ENCODE measurements around the gene DDX4. TPM values are rescaled to one million over a fixed set of nuclear protein-coding genes. Genes with fewer than 3 reads are reported as not detected.
"Not testable (repeated sequence)": the region's sequence is repeated elsewhere in the genome, so short reads cannot be mapped to it uniquely, and the experiment has no call there.

DDX4 gene
- total RNA-seq, 1 donor from 2014 or later: under 0.01 TPM

DNA sequence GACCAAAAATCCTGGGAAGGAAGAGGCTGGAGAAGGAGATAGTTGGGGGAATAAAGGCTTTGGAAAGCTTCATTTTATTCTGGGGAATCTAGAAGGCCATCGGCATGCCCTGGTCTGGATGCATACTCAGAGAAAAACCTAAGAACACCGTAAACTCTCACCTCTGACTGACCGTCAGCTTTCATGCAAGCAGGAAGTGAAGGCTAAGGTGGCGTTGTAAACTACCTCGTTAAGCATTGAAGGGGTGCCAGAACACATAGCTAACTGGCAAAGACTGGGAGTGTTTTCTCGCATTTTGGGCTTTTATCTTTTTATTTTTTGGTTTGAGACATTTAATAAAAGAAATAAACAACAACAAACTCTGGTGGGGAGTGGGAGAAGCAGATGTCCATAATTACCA lies 23.1 kb upstream of the DDX4 start:
- no peaks in the 10 kb centered on the region for H3K27me3 ChIP-seq (ENCODE audit: control insufficient read depth, insufficient read depth, low read length)
- FAIRE-seq: no peak
- H3K36me3 ChIP-seq (ENCODE audit: control insufficient read depth, insufficient read depth, low read length): no peaks in the 10 kb centered on the region
- H3K4me3 ChIP-seq (ENCODE audit: low read depth, low read length): no peak overlapping the region
- TF ChIP-seq, protein P1, sequence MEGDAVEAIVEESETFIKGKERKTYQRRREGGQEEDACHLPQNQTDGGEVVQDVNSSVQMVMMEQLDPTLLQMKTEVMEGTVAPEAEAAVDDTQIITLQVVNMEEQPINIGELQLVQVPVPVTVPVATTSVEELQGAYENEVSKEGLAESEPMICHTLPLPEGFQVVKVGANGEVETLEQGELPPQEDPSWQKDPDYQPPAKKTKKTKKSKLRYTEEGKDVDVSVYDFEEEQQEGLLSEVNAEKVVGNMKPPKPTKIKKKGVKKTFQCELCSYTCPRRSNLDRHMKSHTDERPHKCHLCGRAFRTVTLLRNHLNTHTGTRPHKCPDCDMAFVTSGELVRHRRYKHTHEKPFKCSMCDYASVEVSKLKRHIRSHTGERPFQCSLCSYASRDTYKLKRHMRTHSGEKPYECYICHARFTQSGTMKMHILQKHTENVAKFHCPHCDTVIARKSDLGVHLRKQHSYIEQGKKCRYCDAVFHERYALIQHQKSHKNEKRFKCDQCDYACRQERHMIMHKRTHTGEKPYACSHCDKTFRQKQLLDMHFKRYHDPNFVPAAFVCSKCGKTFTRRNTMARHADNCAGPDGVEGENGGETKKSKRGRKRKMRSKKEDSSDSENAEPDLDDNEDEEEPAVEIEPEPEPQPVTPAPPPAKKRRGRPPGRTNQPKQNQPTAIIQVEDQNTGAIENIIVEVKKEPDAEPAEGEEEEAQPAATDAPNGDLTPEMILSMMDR (IDR thresholded peaks at IDR 0.05; ENCODE audit: insufficient read depth, low read length, severe bottlenecking): no peak
- DNase-seq (ENCODE audit: low read depth): no peak

DNA sequence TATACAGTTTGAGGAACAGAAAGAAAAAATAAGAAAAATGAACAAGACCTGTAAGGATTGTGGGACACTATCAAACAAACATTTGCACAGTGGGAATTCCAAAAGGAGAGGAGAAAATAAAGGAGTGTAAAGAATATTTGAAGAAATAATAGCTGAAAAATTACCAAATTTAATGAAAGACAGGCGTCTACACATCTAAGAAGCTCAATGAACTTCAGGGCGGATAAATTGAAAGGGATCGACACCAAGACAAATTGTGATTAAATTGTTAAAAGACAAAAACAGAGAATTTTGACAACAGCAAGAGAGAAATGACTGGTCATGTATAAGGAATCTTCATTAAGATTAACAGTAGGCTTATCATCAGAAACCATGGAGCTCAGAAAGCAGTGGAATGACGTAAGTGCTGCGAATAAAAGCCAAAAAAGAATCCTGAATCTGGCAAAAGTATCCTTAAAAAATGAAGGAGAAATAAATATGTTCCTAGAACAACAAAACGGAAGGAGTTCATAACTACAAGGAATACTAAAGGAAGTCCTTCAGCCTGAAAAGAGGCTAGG lies 22.3 kb upstream of the DDX4 start:
- Histone ChIP-seq H3K4me3 (ENCODE audit: low read depth, low read length) (no peak overlapping the region), H3K36me3 (ENCODE audit: control insufficient read depth, insufficient read depth, low read length) (no peaks in the 10 kb centered on the region)
- no peak for FAIRE-seq

DNA sequence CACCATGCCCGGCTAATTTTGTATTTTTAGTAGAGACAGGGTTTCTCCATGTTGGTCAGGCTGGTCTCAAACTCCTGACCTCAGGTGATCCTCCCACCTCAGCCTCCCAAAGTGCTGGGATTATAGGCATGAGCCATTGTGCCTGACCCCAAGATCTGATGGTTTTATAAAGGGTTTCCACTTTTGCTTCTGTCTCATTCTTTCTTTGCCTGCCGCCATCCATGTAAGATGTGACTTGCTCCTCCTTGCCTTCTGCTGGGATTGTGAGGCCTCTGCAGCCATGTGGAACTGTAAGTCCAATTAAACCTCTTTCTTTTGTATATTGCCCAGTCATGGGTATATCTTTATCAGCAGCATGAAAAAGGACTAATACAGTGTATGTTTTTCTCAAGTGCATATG lies 18.8 kb upstream of the DDX4 start:
- not testable (repeated sequence) for H3K4me3 ChIP-seq (ENCODE audit: low read depth, low read length); DNase-seq (ENCODE audit: low read depth); H3K27me3 ChIP-seq (ENCODE audit: control insufficient read depth, insufficient read depth, low read length); FAIRE-seq; H3K36me3 ChIP-seq (ENCODE audit: control insufficient read depth, insufficient read depth, low read length)

More for the DNA sequence above, 22.3 kb upstream of the DDX4 start:
- H3K27me3 ChIP-seq (ENCODE audit: control insufficient read depth, insufficient read depth, low read length): no peaks in the 10 kb centered on the region
- no peak for DNase-seq (ENCODE audit: low read depth)
- TF ChIP-seq, protein P1 (IDR thresholded peaks at IDR 0.05; ENCODE audit: insufficient read depth, low read length, severe bottlenecking): no peak

GRCh38 chr5:55720188-55720703 lies 17.6 kb upstream of the DDX4 start:
- Histone ChIP-seq H3K27me3 (ENCODE audit: control insufficient read depth, insufficient read depth, low read length) (no peaks in the 10 kb centered on the region), H3K36me3 (ENCODE audit: control insufficient read depth, insufficient read depth, low read length) (no peaks in the 10 kb centered on the region), H3K4me3 (ENCODE audit: low read depth, low read length) (no peak overlapping the region)
- TF ChIP-seq, protein P1 (IDR thresholded peaks at IDR 0.05; ENCODE audit: insufficient read depth, low read length, severe bottlenecking): no peak
- DNase-seq (ENCODE audit: low read depth): no peak
- FAIRE-seq: no peak

DNA sequence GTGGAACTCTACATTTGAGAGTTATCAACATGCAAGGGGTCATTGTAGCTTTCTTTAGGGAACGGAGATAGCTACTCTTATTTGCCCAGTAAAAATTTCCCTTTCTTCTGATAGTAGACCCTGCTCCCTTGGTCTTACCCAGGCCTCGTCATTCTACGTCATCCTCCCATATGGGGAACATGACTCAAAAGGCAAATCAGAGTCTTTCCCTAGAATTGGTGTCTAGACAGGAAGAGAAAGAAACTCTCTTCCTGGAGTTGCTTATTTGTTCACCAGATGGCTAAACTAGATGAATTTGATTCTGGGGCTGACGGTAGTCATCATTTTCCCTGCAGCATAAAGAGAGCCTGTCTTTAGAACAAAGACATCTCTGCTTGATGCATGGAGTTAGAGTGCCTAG lies 13.6 kb upstream of the DDX4 start:
- DNase-seq (ENCODE audit: low read depth) (peak; percentile 14), FAIRE-seq (no peak)
- Histone ChIP-seq H3K36me3 (ENCODE audit: control insufficient read depth, insufficient read depth, low read length) (no peaks in the 10 kb centered on the region), H3K27me3 (ENCODE audit: control insufficient read depth, insufficient read depth, low read length) (no peaks in the 10 kb centered on the region), H3K4me3 (ENCODE audit: low read depth, low read length) (no peak overlapping the region)
- TF ChIP-seq, protein P1 (IDR thresholded peaks at IDR 0.05; ENCODE audit: insufficient read depth, low read length, severe bottlenecking): no peak

DNA sequence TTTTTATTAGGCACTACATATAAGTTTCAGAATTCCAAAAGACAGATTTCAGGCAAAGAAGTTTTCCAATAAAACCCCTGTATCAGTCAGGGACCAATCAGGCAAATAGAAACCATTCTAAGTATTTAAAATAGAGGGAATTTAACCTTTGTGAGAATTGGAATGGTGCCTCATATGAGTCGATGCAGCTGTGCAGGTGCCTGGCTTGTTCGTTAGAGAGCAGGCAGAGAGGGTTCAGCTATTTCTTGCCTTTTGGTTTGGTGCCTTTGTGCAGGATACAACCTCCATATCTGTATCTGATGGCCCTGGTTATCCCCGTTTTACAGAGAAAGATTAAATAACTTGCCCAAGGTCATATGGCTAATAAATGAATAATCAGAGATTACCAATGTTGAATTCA lies 6.0 kb upstream of the DDX4 start:
- FAIRE-seq: no peak

More for the DNA sequence above, 6.0 kb upstream of the DDX4 start:
- no peak for DNase-seq (ENCODE audit: low read depth)
- Histone ChIP-seq H3K4me3 (ENCODE audit: low read depth, low read length) (no peak overlapping the region), H3K27me3 (ENCODE audit: control insufficient read depth, insufficient read depth, low read length) (no peaks in the 10 kb centered on the region), H3K36me3 (ENCODE audit: control insufficient read depth, insufficient read depth, low read length) (no peaks in the 10 kb centered on the region)
- TF ChIP-seq, protein P1 (IDR thresholded peaks at IDR 0.05; ENCODE audit: insufficient read depth, low read length, severe bottlenecking): no peak

All from bronchial epithelial cell (primary cell).